VCaP (cell line): ENCODE results near the gene PHF14.
A peak's percentile ranks its signal among the peaks of the same experiment; 100 is the strongest.

ENCODE experiments used
- H3K27ac ChIP-seq: fragments of 450-650 bp; 2 replicates; pipeline ENCODE4 v1.5.1; 2017
- TF ChIP-seq, protein P1 (sequence below): fragments of 450-650 bp; conservative IDR thresholded peaks from 2 replicates; pipeline ENCODE4 v1.5.1; 2017; ENCODE audit warnings: mild to moderate bottlenecking, moderate library complexity

Gene PHF14

DNA sequence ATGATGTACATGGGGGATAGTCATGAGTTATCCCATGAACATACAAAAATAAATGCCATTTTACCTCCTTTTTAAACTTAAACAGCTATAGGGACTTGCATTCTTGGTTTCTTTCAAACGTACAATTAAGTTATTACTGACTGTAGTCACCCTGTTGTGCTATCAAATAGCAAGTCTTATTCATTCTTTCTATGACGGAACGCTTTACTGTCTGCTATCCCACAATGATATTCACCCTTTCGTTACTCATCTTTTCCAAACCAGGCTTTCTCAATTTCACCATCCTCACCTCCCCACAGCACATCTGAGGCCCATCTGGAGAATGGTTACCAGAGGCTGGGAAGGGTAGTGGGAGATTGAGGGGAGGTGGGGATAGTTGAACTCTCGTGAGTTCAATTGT, 218.8 kb downstream of the PHF14 start:
- peak overlapping the region; percentile 92 for H3K27ac ChIP-seq
- TF ChIP-seq, protein P1, sequence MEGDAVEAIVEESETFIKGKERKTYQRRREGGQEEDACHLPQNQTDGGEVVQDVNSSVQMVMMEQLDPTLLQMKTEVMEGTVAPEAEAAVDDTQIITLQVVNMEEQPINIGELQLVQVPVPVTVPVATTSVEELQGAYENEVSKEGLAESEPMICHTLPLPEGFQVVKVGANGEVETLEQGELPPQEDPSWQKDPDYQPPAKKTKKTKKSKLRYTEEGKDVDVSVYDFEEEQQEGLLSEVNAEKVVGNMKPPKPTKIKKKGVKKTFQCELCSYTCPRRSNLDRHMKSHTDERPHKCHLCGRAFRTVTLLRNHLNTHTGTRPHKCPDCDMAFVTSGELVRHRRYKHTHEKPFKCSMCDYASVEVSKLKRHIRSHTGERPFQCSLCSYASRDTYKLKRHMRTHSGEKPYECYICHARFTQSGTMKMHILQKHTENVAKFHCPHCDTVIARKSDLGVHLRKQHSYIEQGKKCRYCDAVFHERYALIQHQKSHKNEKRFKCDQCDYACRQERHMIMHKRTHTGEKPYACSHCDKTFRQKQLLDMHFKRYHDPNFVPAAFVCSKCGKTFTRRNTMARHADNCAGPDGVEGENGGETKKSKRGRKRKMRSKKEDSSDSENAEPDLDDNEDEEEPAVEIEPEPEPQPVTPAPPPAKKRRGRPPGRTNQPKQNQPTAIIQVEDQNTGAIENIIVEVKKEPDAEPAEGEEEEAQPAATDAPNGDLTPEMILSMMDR, result no peak

DNA sequence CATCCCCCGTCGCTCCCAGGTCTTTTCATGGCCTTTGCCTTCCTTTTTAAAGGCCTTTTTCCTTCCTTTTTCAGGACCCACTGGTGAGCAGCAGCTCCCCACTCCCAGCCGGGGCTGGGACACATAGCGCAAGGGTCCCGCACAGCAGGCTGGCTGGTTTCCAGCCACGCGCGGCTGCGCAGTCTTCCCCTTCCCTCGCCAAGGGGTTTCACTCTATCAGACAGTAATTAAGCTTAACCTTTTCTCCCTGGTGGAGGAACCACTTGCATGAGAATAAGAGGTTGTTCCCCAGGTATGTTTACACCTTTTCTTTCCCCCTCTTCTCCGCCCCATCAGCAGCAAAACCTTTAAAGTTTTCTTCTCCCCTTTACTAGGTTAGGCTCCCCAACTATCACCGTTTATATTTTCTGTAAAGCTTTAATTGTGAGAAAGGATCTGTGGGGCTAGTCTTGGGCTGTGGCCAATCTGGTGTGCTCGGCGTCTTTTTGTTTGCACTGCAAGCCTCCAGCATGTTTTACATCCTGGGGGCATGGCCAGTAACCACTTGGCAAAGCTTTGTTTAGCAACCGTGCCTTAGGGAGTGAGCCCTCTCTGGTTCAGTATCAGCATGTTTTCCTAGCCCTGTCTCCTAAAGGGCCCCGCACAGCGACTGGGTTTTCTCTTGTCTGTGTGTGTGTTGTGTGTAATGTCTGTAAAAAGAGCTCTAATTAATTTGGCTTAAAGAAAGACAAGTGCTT, 219.6 kb downstream of the PHF14 start:
- TF ChIP-seq, protein P1, result no peak
- H3K27ac ChIP-seq, result peak overlapping the region; percentile 92

DNA sequence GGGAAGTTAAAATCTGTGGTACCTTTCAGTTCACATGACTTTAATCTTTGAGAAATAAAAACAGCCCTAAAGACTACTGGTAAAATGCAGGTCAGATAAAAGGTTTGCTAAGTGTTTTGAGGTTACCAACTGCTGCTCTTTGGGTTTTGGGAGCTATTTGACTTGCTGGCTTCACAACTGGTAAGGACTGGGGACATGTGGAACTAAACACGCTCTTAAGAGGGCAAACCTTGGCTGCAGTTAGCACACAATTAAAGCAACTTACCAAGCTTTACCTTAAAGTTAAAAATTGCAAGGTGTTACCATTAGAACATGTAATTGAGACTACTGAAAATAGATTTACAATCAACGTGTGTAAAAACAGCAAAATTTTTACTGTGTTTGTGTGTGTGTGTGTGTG, 220.2 kb downstream of the PHF14 start:
- peak overlapping the region; percentile 92 for H3K27ac ChIP-seq
- TF ChIP-seq, protein P1, result no peak

DNA sequence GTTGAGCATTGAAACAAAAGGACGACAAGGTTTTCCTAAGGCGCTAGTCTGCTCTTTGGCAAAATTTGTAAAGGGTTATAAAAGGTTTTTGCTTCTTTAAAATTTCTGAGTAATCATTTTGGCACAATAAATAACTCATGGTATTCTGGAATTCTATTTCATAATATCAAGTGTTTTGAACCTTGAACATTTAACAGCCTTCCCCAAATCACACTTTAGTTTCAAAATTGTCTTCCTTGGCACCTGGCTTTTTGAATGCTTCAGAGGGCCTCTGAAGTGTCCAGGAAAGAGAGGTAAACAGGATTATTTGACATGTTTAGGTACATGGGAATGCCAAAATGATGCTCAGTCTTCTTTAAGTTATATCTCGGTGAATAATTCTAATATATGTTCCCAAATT, 220.8 kb downstream of the PHF14 start:
- peak overlapping the region; percentile 92 for H3K27ac ChIP-seq
- TF ChIP-seq, protein P1, result no peak

DNA sequence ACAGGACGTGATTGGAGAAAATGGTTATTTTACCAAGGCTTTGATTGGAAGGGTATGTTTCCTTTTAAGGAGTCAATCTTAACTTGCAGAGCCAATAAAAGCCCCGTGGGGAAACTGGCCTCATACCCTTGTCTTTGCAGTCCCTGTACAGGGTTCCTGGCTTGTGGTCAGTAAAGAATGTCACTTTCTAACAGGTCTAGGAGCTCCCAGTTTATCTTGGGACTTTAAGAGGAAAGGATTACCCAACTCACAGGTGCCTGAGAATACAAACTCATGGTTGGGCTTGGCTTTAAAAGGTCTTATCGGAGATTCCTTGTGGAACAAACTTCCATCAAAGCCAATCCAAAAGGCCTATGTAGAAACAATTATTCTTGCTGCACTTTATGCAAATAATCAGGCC, 221.8 kb downstream of the PHF14 start:
- TF ChIP-seq, protein P1, result no peak
- no peak overlapping the region for H3K27ac ChIP-seq

DNA sequence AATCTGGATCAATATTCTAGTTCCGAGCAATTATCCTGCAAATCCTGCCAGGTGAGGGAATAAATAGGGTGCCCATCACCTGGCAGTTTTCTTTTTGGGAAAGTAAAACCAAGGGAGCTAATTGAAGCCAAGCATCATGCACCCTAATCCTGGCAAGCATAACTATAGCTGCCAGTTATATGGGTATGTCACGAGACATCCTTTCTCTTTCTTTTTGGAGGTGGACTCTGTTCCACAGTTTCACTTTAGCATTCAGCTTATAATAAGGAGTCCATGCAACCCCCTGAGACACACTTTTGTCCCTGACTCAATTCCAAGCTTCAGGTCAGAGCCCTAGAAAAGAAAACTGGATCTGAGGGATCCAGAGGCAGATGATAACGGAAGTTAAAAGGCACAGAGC, 222.5 kb downstream of the PHF14 start:
- TF ChIP-seq, protein P1, result no peak
- H3K27ac ChIP-seq, result no peak overlapping the region

DNA sequence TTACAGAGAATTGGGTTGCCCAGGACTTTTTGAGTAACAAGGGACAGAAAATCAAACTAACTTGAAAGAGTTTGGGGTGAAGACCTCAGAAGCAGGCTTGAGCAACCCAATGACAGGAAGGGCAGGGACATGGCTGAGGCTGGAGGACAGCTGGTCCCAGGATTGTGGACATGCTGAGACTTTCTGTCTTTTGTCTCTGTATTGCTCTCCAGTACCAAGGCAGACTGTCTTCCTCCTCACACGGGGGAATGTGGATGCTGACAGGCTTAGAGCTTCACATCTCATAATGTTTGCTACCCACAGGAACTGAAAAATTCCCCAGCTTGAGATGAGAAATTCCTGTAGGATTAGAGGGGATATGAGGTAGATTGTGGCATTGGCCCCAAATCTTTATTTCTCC, 229.6 kb downstream of the PHF14 start:
- no peak overlapping the region for H3K27ac ChIP-seq
- TF ChIP-seq, protein P1, result no peak
